ENCODE data around the gene RUNX2.

DNA sequence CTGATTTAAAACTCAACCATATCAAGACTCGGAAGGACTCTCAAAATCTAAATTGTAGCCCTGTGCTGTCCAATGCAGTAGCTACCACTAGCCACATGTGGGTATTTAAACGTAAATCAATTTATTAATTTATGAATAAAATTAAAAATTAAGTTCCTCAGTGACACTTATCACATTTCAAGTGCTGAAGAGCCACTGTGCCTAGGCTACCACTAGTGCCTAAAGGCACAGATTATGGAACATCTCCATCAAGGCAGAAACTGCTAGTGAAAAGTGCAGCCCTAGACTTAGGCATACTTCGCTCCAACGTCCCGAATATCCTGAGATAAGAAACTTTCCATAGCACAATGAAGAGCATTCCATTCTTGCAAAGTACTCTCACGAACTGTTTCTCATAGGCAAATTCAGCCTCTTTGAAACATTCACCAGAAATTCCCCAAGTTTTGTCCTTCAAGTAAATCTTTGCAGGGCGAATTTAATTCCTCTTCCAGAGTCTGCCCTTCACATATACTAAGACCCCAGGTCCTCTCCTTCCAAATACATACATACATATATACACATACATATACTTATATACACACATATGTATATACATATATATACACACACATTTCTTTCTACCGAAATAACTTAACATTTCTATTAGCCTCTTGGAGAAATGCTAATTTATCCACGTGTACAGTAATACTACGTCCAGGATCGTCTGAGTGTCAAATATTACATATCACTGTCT, 48.3 kb downstream of the RUNX2 start:
- TF ChIP-seq, protein P1, sequence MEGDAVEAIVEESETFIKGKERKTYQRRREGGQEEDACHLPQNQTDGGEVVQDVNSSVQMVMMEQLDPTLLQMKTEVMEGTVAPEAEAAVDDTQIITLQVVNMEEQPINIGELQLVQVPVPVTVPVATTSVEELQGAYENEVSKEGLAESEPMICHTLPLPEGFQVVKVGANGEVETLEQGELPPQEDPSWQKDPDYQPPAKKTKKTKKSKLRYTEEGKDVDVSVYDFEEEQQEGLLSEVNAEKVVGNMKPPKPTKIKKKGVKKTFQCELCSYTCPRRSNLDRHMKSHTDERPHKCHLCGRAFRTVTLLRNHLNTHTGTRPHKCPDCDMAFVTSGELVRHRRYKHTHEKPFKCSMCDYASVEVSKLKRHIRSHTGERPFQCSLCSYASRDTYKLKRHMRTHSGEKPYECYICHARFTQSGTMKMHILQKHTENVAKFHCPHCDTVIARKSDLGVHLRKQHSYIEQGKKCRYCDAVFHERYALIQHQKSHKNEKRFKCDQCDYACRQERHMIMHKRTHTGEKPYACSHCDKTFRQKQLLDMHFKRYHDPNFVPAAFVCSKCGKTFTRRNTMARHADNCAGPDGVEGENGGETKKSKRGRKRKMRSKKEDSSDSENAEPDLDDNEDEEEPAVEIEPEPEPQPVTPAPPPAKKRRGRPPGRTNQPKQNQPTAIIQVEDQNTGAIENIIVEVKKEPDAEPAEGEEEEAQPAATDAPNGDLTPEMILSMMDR (conservative IDR thresholded peaks at IDR 0.05; ENCODE audit: low read depth, low read length): no peak
- TF ChIP-seq EZH2 (IDR thresholded peaks at IDR 0.05; ENCODE audit: low read length, unreplicated experiment): no peak

Measured in PC-3 (cell line).